Caco-2 (cell line): ENCODE measurements around the gene NFAT5. TPM values are rescaled to one million over a fixed set of nuclear protein-coding genes. Genes with fewer than 3 reads are reported as not detected.

Source experiments
- BruUV-seq: library from RNA; stranded (reverse); fragments of 400-500 nt; replicated peaks from 2 replicates; lab custom pipeline; 2021; lab: Mats Ljungman, UMichigan
- CTCF ChIA-PET: fragments of 300-600 bp; sonication (Branson Sonifier 250); formaldehyde crosslinking; loops from one replicate; lab custom pipeline; 2022; ENCODE audit warnings: antibody characterized with exemption; lab: Charles Lee
- POLR2A ChIA-PET: fragments of 300-600 bp; sonication (Branson Sonifier 250); formaldehyde crosslinking; loops from one replicate; lab custom pipeline; 2022; ENCODE audit warnings: antibody characterized with exemption; lab: Charles Lee
- DNase-seq, 2 experiments: peaks; one replicate each; pipeline versions ENCODE4 v3.0.0 to v3.0.0-alpha.2; 2020 to 2022
- H3K27me3 ChIP-seq: replicated peaks from 2 replicates; pipeline ENCODE4 v1.6.0; 2011; ENCODE audit warnings: low read length; ENCODE audit not compliant: control insufficient read depth, insufficient read depth
- H3K36me3 ChIP-seq: 2 replicates; pipeline ENCODE4 v1.5.1; 2011; ENCODE audit warnings: low read length; ENCODE audit not compliant: control insufficient read depth, insufficient read depth
- H3K4me1 ChIP-seq: fragments of 250-450 bp; sonication (Bioruptor Pico); 2 replicates; pipeline ENCODE4 v1.5.1; 2020; ENCODE audit warnings: mild to moderate bottlenecking
- H3K4me3 ChIP-seq: 2 replicates; pipeline ENCODE4 v1.5.1; 2011; ENCODE audit warnings: low read depth, mild to moderate bottlenecking, control low read depth, low read length
- H3K9me3 ChIP-seq: fragments of 250-450 bp; sonication (Bioruptor Pico); 2 replicates; pipeline ENCODE4 v1.5.1; 2020; ENCODE audit warnings: mild to moderate bottlenecking, moderate library complexity
- H3K27ac Mint-ChIP-seq: one replicate; pipeline ENCODE4 v1.8.0; 2022; ENCODE audit warnings: mixed read lengths; ENCODE audit not compliant: unreplicated experiment
- H3K27me3 Mint-ChIP-seq: one replicate; pipeline ENCODE4 v1.8.0; 2022; ENCODE audit warnings: mixed read lengths; ENCODE audit not compliant: insufficient read depth, unreplicated experiment
- H3K36me3 Mint-ChIP-seq: one replicate; pipeline ENCODE4 v1.8.0; 2022; ENCODE audit warnings: mild to moderate bottlenecking, mixed read lengths; ENCODE audit not compliant: insufficient read depth, unreplicated experiment
- H3K4me1 Mint-ChIP-seq: one replicate; pipeline ENCODE4 v1.8.0; 2022; ENCODE audit warnings: low read depth, mixed read lengths; ENCODE audit not compliant: unreplicated experiment
- H3K4me3 Mint-ChIP-seq: one replicate; pipeline ENCODE4 v1.8.0; 2022; ENCODE audit warnings: mild to moderate bottlenecking, moderate library complexity, mixed read lengths; ENCODE audit not compliant: unreplicated experiment
- H3K9me3 Mint-ChIP-seq: one replicate; pipeline ENCODE4 v1.8.0; 2022; ENCODE audit warnings: mixed read lengths; ENCODE audit not compliant: unreplicated experiment
- CTCF ChIP-seq, 2 experiments: fragments of 200-600 bp in 1 of 2; IDR thresholded peaks; 1 replicate in 1 of 2; 2 replicates in 1 of 2; pipeline versions ENCODE4 v1.5.1 to v1.8.0; 2011 to 2022; ENCODE audit warnings: antibody characterized with exemption in 1 of 2, control low read depth in 1 of 2, inconsistent platforms in 1 of 2, low read depth in 1 of 2, low read length in 1 of 2, mild to moderate bottlenecking in 1 of 2, moderate library complexity in 1 of 2; ENCODE audit not compliant: insufficient read depth in 1 of 2, severe bottlenecking in 1 of 2, unreplicated experiment in 1 of 2
- intact Hi-C: fragments of 100-400 bp; cut with micrococcal nuclease; formaldehyde crosslinking; loops from one replicate; pipeline ENCODE4 v1.10.0; 2022; ENCODE audit not compliant: unreplicated experiment
- total RNA-seq: library from RNA; stranded (reverse); gene quantifications from 2 replicates; pipeline ENCODE4 v1.2.3, GENCODE V29; 2022

NFAT5 gene
- total RNA-seq, 1 experiment from 2014 or later, result 87.6 TPM

- Histone ChIP-seq H3K4me3 (no peak overlapping the region), H3K9me3 (no peaks in the 10 kb centered on the region), H3K27me3 (no peaks in the 10 kb centered on the region), H3K36me3 (peaks cover 7% of the 10 kb centered on the region), H3K4me1 (no peaks in the 10 kb centered on the region)
- POLR2A ChIA-PET, result no interaction called here
- intact Hi-C loops, result no loop called here
- peaks cover 92% of the 10 kb centered on the region for H3K36me3 Mint-ChIP-seq
- H3K4me3 Mint-ChIP-seq, result no peak overlapping the region
- TF ChIP-seq CTCF (IDR thresholded peaks at IDR 0.05; ENCODE audit: insufficient read depth in 1 of 2, low read depth in 1 of 2, low read length in 1 of 2, severe bottlenecking in 1 of 2, unreplicated experiment in 1 of 2), result no peak
- CTCF ChIA-PET, result no interaction called here
- no TSS peak for BruUV-seq
- H3K27me3 Mint-ChIP-seq, result no peaks in the 10 kb centered on the region
- no peak overlapping the region for H3K27ac Mint-ChIP-seq
- H3K4me1 Mint-ChIP-seq, result no peaks in the 10 kb centered on the region
- DNase-seq, result no peak
- no peaks in the 10 kb centered on the region for H3K9me3 Mint-ChIP-seq
Measured at GRCh38 chr16:69745959-69746358, 180.2 kb downstream of the NFAT5 start.

GRCh38 chr16:69747115-69747514, 181.3 kb downstream of the NFAT5 start:
- H3K4me3 Mint-ChIP-seq, result no peak overlapping the region
- H3K36me3 Mint-ChIP-seq, result peaks cover 92% of the 10 kb centered on the region
- ChIA-PET CTCF (no interaction called here), POLR2A (no interaction called here)
- H3K36me3 ChIP-seq, result peaks cover 9% of the 10 kb centered on the region
- H3K9me3 Mint-ChIP-seq, result no peaks in the 10 kb centered on the region
- H3K27ac Mint-ChIP-seq, result no peak overlapping the region
- no peak for TF ChIP-seq CTCF (IDR thresholded peaks at IDR 0.05; ENCODE audit: insufficient read depth in 1 of 2, low read depth in 1 of 2, low read length in 1 of 2, severe bottlenecking in 1 of 2, unreplicated experiment in 1 of 2)
- DNase-seq, result no peak
- no peak overlapping the region for H3K4me3 ChIP-seq
- H3K4me1 Mint-ChIP-seq, result no peaks in the 10 kb centered on the region
- BruUV-seq, result no TSS peak
- H3K27me3 Mint-ChIP-seq, result no peaks in the 10 kb centered on the region
- no peaks in the 10 kb centered on the region for H3K27me3 ChIP-seq
- H3K4me1 ChIP-seq, result no peaks in the 10 kb centered on the region
- intact Hi-C loops, result no loop called here
- H3K9me3 ChIP-seq, result no peaks in the 10 kb centered on the region

GRCh38 chr16:69748694-69749345, 183.1 kb downstream of the NFAT5 start:
- H3K4me1 ChIP-seq, result peaks cover 6% of the 10 kb centered on the region; the same call in 1 of the 2 replicates
- H3K27me3 ChIP-seq, result no peaks in the 10 kb centered on the region
- Mint-ChIP-seq H3K27ac (no peak overlapping the region), H3K27me3 (no peaks in the 10 kb centered on the region), H3K9me3 (no peaks in the 10 kb centered on the region), H3K4me1 (no peaks in the 10 kb centered on the region), H3K36me3 (peaks cover 92% of the 10 kb centered on the region), H3K4me3 (no peak overlapping the region)
- ChIA-PET CTCF (no interaction called here), POLR2A (interaction anchor here (0.6 kb wide), 1 partner anchor 24 kb away, joined by 3 read pairs; no protein-coding TSS in a partner anchor)
- no peak overlapping the region for H3K4me3 ChIP-seq
- no peaks in the 10 kb centered on the region for H3K9me3 ChIP-seq
- intact Hi-C loops, result no loop called here
- TF ChIP-seq CTCF (IDR thresholded peaks at IDR 0.05; ENCODE audit: insufficient read depth in 1 of 2, low read depth in 1 of 2, low read length in 1 of 2, severe bottlenecking in 1 of 2, unreplicated experiment in 1 of 2), result no peak
- no TSS peak for BruUV-seq
- H3K36me3 ChIP-seq, result peaks cover 9% of the 10 kb centered on the region
- DNase-seq, result no peak
